PC-3 (cell line): Measurements from ENCODE around the gene TGM3. TPM values are rescaled to one million over a fixed set of nuclear protein-coding genes. Genes with fewer than 3 reads are reported as not detected.
A peak's percentile ranks its signal among the peaks of the same experiment; 100 is the strongest.

Experiments
- ATAC-seq: fragments of 200-7000 bp; cut with Tn5 transposase; 2 replicates; pipeline ENCODE4 v1.9.1; 2020; ENCODE audit warnings: mild to moderate bottlenecking, moderate library complexity
- BruUV-seq: library from RNA; stranded (reverse); fragments of 400-500 nt; replicated peaks from 2 replicates; lab custom pipeline; 2021; lab: Mats Ljungman, UMichigan
- CTCF ChIA-PET: fragments of 300-600 bp; sonication (Branson Sonifier 250); formaldehyde crosslinking; loops from one replicate; lab custom pipeline; 2022; ENCODE audit warnings: antibody characterized with exemption; lab: Charles Lee
- POLR2A ChIA-PET: fragments of 300-600 bp; sonication (Branson Sonifier 250); formaldehyde crosslinking; loops from one replicate; lab custom pipeline; 2022; ENCODE audit warnings: antibody characterized with exemption; ENCODE audit not compliant: unreplicated experiment; lab: Charles Lee
- DNase-seq: peaks from one replicate; pipeline ENCODE4 v3.0.0-alpha.2; 2015
- H2AFZ ChIP-seq: fragments of 300-600 bp; sonication (generic); 2 replicates; pipeline ENCODE4 v1.6.0; 2016; ENCODE audit warnings: antibody characterized with exemption, low read length
- H3F3A ChIP-seq: fragments of 300-600 bp; sonication (generic); one replicate; pipeline ENCODE4 v1.6.0; 2017; ENCODE audit warnings: antibody characterized with exemption, low read length, control low read depth, mild to moderate bottlenecking; ENCODE audit not compliant: unreplicated experiment
- H3K27ac ChIP-seq: fragments of 300-600 bp; sonication (generic); 2 replicates; pipeline ENCODE4 v1.5.1; 2016; ENCODE audit warnings: mild to moderate bottlenecking, low read length
- H3K27me3 ChIP-seq: fragments of 300-600 bp; sonication (generic); 2 replicates; pipeline ENCODE4 v1.6.1; 2016; ENCODE audit warnings: low read length, mixed read lengths
- H3K36me3 ChIP-seq: fragments of 300-600 bp; sonication (generic); 2 replicates; pipeline ENCODE4 v1.6.1; 2016; ENCODE audit warnings: low read depth, mixed run types, low read length, mixed read lengths
- H3K4me1 ChIP-seq: fragments of 300-600 bp; sonication (generic); 2 replicates; pipeline ENCODE4 v1.5.1; 2016; ENCODE audit warnings: low read length; ENCODE audit not compliant: insufficient read depth
- H3K4me2 ChIP-seq: fragments of 300-600 bp; sonication (generic); 2 replicates; pipeline ENCODE4 v1.6.0; 2016; ENCODE audit warnings: low read length
- H3K4me3 ChIP-seq: fragments of 300-600 bp; sonication (generic); 2 replicates; pipeline ENCODE4 v1.5.1; 2016; ENCODE audit warnings: mild to moderate bottlenecking, low read length, mixed read lengths
- H3K79me2 ChIP-seq: fragments of 300-600 bp; sonication (generic); 2 replicates; pipeline ENCODE4 v1.6.1; 2017; ENCODE audit warnings: low read length, mixed read lengths
- H3K9ac ChIP-seq: fragments of 300-600 bp; sonication (generic); 2 replicates; pipeline ENCODE4 v1.6.0; 2016; ENCODE audit warnings: mild to moderate bottlenecking, low read length
- H3K9me2 ChIP-seq: fragments of 300-600 bp; sonication (generic); replicated peaks from 2 replicates; pipeline ENCODE4 v1.6.1; 2016; ENCODE audit warnings: mixed run types, low read length, mixed read lengths
- H3K9me3 ChIP-seq: fragments of 300-600 bp; sonication (generic); 2 replicates; pipeline ENCODE4 v1.6.1; 2016; ENCODE audit warnings: low read length, mixed read lengths
- H4K20me1 ChIP-seq: fragments of 300-600 bp; sonication (generic); 2 replicates; pipeline ENCODE4 v1.6.1; 2016; ENCODE audit warnings: low read length, mixed read lengths
- CTCF ChIP-seq: fragments of 300-600 bp; sonication (generic); conservative IDR thresholded peaks from 2 replicates; pipeline ENCODE4 v1.5.1; 2017; ENCODE audit warnings: antibody characterized with exemption, low read depth, mild to moderate bottlenecking, low read length
- EZH2 ChIP-seq: fragments of 300-600 bp; sonication (generic); IDR thresholded peaks from one replicate; pipeline ENCODE4 v1.6.1; 2017; ENCODE audit warnings: antibody characterized with exemption, mild to moderate bottlenecking, low read length; ENCODE audit not compliant: unreplicated experiment
- EZH2phosphoT487 ChIP-seq: fragments of 300-600 bp; sonication (generic); IDR thresholded peaks from 2 replicates; pipeline ENCODE4 v1.6.1; 2018; ENCODE audit warnings: mild to moderate bottlenecking, antibody characterized with exemption, low read length, borderline replicate concordance
- intact Hi-C: fragments of 100-400 bp; cut with micrococcal nuclease; formaldehyde crosslinking; loops from 2 replicates; pipeline ENCODE4 v1.9.0; 2023
- total RNA-seq: library from RNA; depleted of rRNA; stranded (reverse); fragments of >200 nt; gene quantifications from 2 replicates; pipeline ENCODE4 v1.2.3, GENCODE V29; 2014

The TGM3 gene
- total RNA-seq, 1 experiment from 2014 or later = not detected

DNA sequence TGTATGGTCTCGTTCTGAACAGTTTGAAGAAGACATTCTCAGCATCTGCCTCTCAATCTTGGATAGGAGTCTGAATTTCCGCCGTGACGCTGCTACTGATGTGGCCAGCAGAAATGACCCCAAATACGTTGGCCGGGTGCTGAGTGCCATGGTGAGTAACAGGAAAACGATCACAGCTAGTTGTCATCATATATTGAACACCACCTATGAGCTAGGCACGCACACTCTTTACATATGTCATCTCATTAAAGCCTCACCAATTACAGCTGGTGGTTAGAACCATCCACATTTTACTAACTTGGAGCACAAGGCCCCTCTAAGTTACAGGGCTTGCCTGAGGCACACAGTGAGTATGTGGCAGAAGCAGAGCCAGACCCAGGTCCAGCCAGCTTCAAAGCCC lies 17.1 kb downstream of the TGM3 start:
- H3K27ac ChIP-seq = no peak overlapping the region
- no peak overlapping the region for H3K9ac ChIP-seq
- DNase-seq = no peak
- no peak overlapping the region for H3K4me2 ChIP-seq
- H3K27me3 ChIP-seq = peaks cover 47% of the 10 kb centered on the region
- BruUV-seq = no TSS peak
- no peaks in the 10 kb centered on the region for H4K20me1 ChIP-seq
- TF ChIP-seq EZH2phosphoT487 (no peak), EZH2 (no peak), CTCF (no peak)
- no peaks in the 10 kb centered on the region for H3K9me3 ChIP-seq
- no peak for ATAC-seq
- no peak overlapping the region for H3K4me3 ChIP-seq
- no peaks in the 10 kb centered on the region for H3F3A ChIP-seq
- CTCF ChIA-PET = no interaction called here
- H3K79me2 ChIP-seq = no peaks in the 10 kb centered on the region
- intact Hi-C loops = no loop called here
- H3K4me1 ChIP-seq = no peaks in the 10 kb centered on the region; the same call in 1 of the 2 replicates
- POLR2A ChIA-PET = no interaction called here
- no peak overlapping the region for H2AFZ ChIP-seq
- H3K36me3 ChIP-seq = no peaks in the 10 kb centered on the region
- H3K9me2 ChIP-seq = no peaks in the 10 kb centered on the region

DNA sequence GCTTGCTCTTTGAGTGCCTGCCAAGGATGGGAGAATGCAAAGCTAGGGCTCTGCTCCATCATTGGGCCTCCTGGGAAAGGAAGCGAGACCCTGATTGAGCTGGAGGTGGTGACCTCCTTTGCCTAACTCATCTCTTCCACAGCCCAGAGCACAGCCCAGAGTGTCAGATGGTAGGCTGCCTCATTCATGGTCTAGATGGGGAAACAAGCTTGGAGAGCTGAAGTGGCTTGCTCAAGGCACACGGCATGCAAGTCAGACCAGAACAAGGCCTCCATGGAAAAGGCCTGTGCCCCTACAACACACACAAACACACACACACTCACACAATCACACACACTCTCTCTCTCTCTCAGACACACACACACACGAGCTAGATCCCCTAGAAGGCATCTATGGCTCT lies 17.5 kb downstream of the TGM3 start:
- POLR2A ChIA-PET = no interaction called here
- Histone ChIP-seq H3K79me2 (no peaks in the 10 kb centered on the region), H3K9me3 (no peaks in the 10 kb centered on the region), H3K27ac (no peak overlapping the region), H4K20me1 (no peaks in the 10 kb centered on the region), H3K4me3 (no peak overlapping the region), H3K27me3 (peaks cover 49% of the 10 kb centered on the region), H3K4me2 (no peak overlapping the region), H3K4me1 (no peaks in the 10 kb centered on the region; the same call in 1 of the 2 replicates), H2AFZ (no peak overlapping the region), H3K36me3 (no peaks in the 10 kb centered on the region), H3F3A (no peaks in the 10 kb centered on the region), H3K9me2 (no peaks in the 10 kb centered on the region), H3K9ac (no peak overlapping the region)
- CTCF ChIA-PET = no interaction called here
- no TSS peak for BruUV-seq
- intact Hi-C loops = no loop called here
- DNase-seq = no peak
- ATAC-seq = no peak
- TF ChIP-seq EZH2 (no peak), CTCF (no peak), EZH2phosphoT487 (no peak)

- H3K27me3 ChIP-seq = peaks cover 60% of the 10 kb centered on the region
- CTCF ChIA-PET = no interaction called here
- POLR2A ChIA-PET = no interaction called here
- no peaks in the 10 kb centered on the region for H4K20me1 ChIP-seq
- no peaks in the 10 kb centered on the region for H3K79me2 ChIP-seq
- H2AFZ ChIP-seq = no peak overlapping the region
- H3K4me2 ChIP-seq = no peak overlapping the region
- intact Hi-C loops = no loop called here
- ATAC-seq = no peak
- H3F3A ChIP-seq = no peaks in the 10 kb centered on the region
- H3K9ac ChIP-seq = no peak overlapping the region
- DNase-seq = peak; percentile 30
- no TSS peak for BruUV-seq
- TF ChIP-seq EZH2phosphoT487 (no peak), EZH2 (no peak), CTCF (no peak)
- no peaks in the 10 kb centered on the region for H3K9me2 ChIP-seq
- no peak overlapping the region for H3K27ac ChIP-seq
- H3K36me3 ChIP-seq = no peaks in the 10 kb centered on the region
- no peaks in the 10 kb centered on the region; the same call in 1 of the 2 replicates for H3K4me1 ChIP-seq
- H3K9me3 ChIP-seq = no peaks in the 10 kb centered on the region
- H3K4me3 ChIP-seq = no peak overlapping the region
These were observed 19.1 kb downstream of the TGM3 start for GRCh38 chr20:2314759-2315439.
